Fibroblast of villous mesenchyme (primary cell): ENCODE results near the gene PDE1A. TPM values are rescaled to one million over a fixed set of nuclear protein-coding genes. Genes with fewer than 3 reads are reported as not detected.

Experiments
- DNase-seq: peaks from one replicate; pipeline ENCODE4 v3.0.0-alpha.2; 2010; ENCODE audit warnings: low read depth
- H3K4me3 ChIP-seq: 2 replicates; pipeline ENCODE4 v1.5.1; 2011; ENCODE audit warnings: low read depth, mild to moderate bottlenecking, low read length
- total RNA-seq: library from RNA; depleted of rRNA; stranded (reverse); fragments of >200 nt; gene quantifications from 2 replicates; pipeline ENCODE4 v1.2.3, GENCODE V29; 2012
- TF ChIP-seq, protein P1 (sequence below): IDR thresholded peaks from 2 replicates; pipeline ENCODE4 v1.5.1; 2012; ENCODE audit warnings: low read depth, mild to moderate bottlenecking, low read length; ENCODE audit not compliant: insufficient read depth

The PDE1A gene
- total RNA-seq, 1 donor = 1.7 TPM

DNA sequence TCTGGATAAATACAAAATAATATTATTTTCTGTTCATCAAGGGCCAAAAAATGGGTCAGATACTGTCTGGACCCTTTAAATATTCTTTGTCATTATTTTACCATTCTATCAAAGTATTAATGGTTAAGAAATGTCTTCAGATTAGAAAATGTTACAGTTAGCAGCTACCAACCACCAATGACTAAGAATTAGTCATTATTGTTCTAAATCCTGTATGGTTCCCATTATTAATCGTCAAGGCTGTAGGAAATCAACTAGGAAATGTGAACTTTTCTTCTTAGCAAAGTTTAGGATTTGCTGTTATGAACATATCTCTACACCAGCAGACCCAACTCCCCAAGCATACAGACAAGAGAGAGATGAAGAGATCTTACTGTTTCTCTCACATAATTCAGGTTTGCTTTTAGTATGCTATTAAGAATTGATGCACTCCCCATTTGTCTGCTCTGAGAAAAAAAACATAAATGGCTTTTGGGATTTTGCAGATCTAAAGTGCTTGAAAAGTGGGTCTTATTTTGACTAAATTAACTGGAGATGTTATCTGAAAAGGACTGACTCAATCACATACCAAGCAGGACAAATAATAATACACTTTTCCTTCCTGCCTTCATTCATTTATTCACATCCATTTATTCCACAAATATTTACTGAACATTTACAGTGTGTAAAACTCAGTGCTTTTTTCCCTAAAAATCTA lies 293.5 kb downstream of the PDE1A start:
- no peak for DNase-seq
- no peak overlapping the region for H3K4me3 ChIP-seq
- TF ChIP-seq, protein P1, sequence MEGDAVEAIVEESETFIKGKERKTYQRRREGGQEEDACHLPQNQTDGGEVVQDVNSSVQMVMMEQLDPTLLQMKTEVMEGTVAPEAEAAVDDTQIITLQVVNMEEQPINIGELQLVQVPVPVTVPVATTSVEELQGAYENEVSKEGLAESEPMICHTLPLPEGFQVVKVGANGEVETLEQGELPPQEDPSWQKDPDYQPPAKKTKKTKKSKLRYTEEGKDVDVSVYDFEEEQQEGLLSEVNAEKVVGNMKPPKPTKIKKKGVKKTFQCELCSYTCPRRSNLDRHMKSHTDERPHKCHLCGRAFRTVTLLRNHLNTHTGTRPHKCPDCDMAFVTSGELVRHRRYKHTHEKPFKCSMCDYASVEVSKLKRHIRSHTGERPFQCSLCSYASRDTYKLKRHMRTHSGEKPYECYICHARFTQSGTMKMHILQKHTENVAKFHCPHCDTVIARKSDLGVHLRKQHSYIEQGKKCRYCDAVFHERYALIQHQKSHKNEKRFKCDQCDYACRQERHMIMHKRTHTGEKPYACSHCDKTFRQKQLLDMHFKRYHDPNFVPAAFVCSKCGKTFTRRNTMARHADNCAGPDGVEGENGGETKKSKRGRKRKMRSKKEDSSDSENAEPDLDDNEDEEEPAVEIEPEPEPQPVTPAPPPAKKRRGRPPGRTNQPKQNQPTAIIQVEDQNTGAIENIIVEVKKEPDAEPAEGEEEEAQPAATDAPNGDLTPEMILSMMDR = no peak

DNA sequence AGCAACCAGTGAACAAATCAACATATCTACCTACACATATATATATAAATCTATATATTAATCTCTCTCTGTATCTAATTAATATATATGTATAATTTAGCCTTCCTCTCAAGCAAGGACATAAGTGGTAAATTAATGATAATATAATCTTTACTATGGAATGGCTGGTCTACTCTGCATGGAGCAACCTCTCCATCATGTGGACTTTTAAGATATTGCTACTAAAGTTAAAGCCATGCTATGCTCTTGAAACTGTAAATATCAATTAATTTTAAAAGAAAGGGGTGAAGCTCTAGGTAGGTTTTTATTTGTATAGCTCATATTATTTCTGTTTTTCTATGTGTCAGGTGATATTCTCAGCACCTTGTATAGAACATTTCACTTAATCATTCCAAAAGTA lies 294.2 kb downstream of the PDE1A start:
- peak; percentile 33 for DNase-seq
- no peak overlapping the region for H3K4me3 ChIP-seq
- TF ChIP-seq, protein P1 = peak; percentile 42

DNA sequence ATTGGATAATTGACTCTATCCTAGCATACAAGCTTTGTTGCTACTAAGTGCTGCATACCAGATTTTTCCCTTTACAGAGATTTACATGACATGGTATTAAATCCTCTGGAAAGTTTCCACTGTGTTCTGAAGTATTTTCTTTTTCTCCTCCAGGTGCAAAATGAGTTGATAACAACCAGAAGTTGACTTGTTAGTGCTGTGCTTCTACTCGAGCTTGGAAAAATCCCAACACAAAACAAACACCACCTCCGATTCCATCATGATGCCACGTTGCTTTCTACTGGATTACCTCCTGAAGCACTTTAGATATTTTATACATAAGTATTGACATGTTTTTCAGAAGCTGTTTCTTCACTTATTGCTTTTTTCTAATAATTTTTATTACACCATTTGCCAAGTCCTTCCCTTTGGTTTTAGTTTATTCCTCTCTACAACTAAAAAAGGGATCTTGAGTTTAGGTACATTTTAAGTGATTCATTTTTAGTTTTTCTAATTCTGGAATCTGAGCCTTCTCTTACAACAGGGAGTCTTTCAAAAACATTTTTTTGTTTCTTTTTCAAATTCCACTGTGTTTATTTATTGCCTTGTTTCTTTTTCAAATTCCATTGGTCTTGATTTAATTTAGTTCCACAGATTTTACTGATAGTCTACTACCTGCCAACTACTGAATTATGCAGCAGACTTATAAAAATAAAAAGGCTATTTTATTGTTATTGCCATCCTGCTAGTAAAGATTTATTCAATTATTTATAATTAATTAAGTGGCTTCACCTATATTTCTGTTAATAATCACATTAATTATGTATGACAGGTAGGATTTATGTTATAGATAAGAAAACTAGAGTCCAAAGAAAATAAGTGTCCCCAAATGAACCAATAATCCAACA lies 297.8 kb downstream of the PDE1A start:
- peak; percentile 38 for DNase-seq
- TF ChIP-seq, protein P1 = no peak
- no peak overlapping the region for H3K4me3 ChIP-seq

DNA sequence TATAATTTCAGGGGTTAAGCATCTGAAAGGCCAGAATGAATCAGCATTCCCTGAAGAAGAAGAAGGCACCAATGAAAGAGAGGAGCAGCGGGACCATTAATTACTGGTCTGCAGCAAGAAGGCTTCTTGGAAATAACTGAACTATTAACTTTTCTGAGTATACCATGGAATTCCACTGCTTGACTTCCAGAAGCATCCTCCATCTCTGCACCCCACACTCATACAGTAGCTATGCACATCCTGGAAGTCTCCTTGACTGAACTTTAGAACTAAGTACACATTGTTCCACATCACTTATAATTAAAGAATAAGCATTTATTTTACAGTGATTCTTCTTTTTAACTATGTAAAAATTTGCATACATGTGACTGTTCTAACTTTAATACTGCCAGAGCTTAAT lies 309.6 kb downstream of the PDE1A start:
- DNase-seq = no peak
- TF ChIP-seq, protein P1 = no peak
- no peak overlapping the region for H3K4me3 ChIP-seq

DNA sequence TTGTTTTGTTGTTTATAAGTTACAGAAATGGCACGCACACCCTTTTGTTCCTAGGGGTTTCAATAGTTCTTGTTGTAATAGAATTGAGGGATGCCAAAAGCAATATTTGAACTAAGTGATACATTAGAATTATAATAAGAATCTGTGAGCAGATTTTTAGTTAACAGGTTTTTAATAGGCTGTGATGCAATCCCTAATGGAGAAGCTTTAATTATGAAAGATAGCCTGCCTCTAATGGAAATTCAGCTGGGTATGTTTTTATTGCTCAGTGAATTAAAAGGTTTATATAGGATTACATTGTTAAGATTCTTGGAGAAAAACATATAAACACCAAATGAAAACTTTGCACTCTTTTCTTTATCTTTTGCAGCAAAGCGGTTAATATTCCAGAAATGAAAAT lies 310.1 kb downstream of the PDE1A start:
- no peak overlapping the region for H3K4me3 ChIP-seq
- no peak for DNase-seq
- TF ChIP-seq, protein P1 = no peak

DNA sequence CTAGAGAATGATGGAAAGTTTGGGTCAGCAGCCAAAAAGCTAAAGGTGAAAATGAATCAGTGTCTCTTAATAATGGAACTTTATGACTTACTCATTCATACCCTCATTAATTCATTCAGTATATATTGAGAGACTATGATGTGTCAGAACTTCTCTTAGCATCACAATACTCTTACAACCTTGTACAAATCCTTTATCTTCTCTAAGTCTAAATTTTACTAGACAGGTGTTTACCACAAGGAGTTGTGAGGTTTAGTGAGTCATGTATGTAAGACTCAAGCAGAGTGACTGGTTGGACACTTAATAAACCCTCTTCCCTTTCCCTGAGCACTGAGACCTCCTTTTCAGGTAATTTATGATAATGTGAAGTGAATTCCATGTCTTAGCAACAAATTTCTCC lies 311.6 kb downstream of the PDE1A start:
- no peak overlapping the region for H3K4me3 ChIP-seq
- TF ChIP-seq, protein P1 = no peak
- no peak for DNase-seq
